ENCODE results near the gene SDK1.
"Not testable (repeated sequence)": the region's sequence is repeated elsewhere in the genome, so short reads cannot be mapped to it uniquely, and the experiment has no call there.

The SDK1 gene

DNA sequence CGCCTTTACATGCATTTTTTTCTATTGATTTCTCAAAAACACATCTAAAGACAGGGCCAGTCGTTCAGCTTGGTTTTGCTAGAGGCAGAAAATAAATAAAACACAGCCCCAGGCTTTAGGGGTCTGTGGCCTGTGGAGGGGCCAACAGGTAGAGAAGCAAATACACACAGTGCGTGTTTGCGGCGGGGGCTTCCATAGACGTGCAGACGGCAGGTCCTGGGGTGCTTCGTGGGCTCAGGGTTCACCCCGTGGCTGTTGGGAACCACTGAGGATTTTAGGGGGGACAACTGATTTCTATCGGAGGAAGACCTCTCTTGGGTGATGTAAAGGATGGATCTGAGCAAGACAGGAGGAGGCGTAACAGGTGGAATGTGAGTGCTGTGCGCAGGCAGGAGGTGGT, 935.3 kb downstream of the SDK1 start:
- no peak for DNase-seq (ENCODE audit: extremely low read depth, low read depth)
- TF ChIP-seq, protein P1, sequence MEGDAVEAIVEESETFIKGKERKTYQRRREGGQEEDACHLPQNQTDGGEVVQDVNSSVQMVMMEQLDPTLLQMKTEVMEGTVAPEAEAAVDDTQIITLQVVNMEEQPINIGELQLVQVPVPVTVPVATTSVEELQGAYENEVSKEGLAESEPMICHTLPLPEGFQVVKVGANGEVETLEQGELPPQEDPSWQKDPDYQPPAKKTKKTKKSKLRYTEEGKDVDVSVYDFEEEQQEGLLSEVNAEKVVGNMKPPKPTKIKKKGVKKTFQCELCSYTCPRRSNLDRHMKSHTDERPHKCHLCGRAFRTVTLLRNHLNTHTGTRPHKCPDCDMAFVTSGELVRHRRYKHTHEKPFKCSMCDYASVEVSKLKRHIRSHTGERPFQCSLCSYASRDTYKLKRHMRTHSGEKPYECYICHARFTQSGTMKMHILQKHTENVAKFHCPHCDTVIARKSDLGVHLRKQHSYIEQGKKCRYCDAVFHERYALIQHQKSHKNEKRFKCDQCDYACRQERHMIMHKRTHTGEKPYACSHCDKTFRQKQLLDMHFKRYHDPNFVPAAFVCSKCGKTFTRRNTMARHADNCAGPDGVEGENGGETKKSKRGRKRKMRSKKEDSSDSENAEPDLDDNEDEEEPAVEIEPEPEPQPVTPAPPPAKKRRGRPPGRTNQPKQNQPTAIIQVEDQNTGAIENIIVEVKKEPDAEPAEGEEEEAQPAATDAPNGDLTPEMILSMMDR (IDR thresholded peaks at IDR 0.05; ENCODE audit: low read depth, low read length) = no peak

GRCh38 chr7:4236873-4237272, 935.8 kb downstream of the SDK1 start:
- DNase-seq (ENCODE audit: extremely low read depth, low read depth) = not testable (repeated sequence)

DNA sequence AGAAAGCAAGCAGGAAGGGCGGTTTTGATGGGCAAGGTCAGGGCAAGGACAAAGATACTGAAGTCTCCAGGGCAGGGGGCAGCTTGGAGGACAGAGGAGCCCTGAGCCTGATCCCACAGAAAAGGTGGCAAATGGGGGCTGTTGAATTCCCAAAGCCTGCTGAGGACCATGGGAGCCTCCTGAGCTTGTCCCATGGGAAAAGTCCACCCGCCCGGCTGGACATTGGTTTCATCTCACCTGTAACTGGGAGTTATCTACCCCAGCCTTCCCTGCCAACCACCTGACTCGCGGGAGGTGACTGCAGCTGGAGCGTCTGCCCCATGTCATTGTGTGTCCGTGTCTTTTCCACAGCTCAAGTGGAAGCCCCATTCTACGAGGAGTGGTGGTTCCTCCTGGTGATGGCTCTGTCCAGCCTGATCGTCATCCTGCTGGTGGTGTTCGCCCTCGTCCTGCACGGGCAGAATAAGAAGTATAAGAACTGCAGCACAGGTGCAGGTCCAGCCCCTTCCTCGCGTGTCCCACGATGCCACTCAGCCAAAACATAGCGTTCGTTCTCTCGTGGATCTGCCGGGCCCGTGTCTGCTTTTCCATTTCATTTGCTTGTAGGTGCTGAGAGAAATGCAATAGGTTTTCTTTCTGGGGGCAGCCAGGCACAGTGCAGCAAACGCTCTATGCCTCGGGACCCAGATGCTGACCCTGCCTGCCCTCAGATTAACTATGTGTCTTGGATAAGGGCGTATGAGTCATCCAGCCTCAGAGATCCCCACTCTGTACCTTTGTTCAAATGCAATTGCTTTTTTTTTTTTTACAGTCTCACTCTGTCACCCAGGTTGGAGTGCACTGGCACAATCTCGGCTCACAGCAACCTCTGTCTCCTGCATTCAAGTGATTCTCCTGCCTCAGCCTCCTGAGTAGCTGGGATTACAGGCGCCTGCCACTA, 936.5 kb downstream of the SDK1 start:
- DNase-seq (ENCODE audit: extremely low read depth, low read depth) = no peak
- TF ChIP-seq, protein P1 (IDR thresholded peaks at IDR 0.05; ENCODE audit: low read depth, low read length) = no peak

GRCh38 chr7:4238861-4239260, 937.8 kb downstream of the SDK1 start:
- no peak for DNase-seq (ENCODE audit: extremely low read depth, low read depth)
- TF ChIP-seq, protein P1 (IDR thresholded peaks at IDR 0.05; ENCODE audit: low read depth, low read length) = no peak

DNA sequence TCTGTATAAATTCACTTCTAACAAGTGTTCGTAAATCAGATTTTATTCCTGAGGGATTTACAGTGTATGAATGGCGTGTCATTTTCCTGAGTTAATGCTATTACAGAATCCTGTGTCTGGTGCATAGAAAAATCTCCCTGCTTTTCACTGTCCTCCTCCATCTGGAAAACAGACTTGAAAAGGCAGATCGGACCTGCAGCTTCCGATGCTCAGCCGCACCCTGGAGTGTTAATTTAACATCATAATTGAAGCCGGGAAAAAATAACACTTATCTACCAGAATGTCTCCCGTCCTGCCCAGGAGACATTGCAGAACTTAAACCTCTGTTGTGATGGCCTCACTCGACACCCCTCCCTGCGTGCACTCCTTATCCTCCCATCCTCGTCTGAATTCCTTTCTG, 939.0 kb downstream of the SDK1 start:
- no peak for DNase-seq (ENCODE audit: extremely low read depth, low read depth)
- TF ChIP-seq, protein P1 (IDR thresholded peaks at IDR 0.05; ENCODE audit: low read depth, low read length) = no peak

DNA sequence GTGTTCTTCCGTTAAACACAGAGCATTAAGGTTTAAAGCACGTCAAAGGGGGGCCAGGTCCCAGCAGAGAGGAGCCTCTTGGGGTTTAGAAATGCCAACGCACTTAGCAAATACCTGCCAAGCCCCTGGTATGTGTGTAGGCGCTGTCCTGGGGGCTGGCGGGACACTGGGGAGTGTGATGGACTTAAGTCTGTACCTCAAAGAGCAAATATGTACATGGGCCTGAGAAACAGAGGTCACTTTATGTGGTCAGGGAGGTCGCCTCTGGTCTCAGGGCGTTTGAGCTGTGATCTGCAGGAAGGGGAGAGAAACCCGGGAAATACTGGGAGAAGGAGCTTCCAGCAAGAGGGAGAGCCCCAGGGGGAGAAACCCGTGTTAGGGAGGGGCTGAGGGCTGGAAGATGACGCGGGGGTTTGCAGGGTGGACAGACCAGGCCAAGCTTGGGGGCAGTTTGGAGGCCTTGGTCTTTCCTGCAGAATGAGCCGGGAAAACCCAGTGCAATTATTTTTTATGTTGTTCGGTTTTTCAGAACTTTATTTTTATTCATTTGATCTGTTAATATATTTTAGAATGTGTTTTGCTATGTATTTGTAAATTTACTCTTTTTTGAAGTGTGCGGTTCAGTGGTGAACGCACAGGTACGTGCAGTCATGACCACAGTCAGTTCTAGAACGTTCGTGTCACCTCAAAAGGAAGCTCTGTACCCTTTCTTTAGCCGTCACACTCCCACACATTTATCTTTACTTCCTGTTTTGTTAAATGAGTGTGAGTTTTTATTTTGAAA, 939.7 kb downstream of the SDK1 start:
- TF ChIP-seq, protein P1 (IDR thresholded peaks at IDR 0.05; ENCODE audit: low read depth, low read length) = no peak
- no peak for DNase-seq (ENCODE audit: extremely low read depth, low read depth)

- no peak for DNase-seq (ENCODE audit: extremely low read depth, low read depth)
- TF ChIP-seq, protein P1 (IDR thresholded peaks at IDR 0.05; ENCODE audit: low read depth, low read length) = no peak
These were observed 940.2 kb downstream of the SDK1 start for GRCh38 chr7:4241304-4241612.
